22Rv1 (cell line): Measurements from ENCODE around the gene TET3.

Experiments used
- CTCF ChIP-seq: fragments of 450-650 bp; IDR thresholded peaks from 2 replicates; pipeline ENCODE4 v1.5.1; 2017; ENCODE audit warnings: mild to moderate bottlenecking
- ZFX ChIP-seq: fragments of 450-650 bp; IDR thresholded peaks from 2 replicates; pipeline ENCODE4 v1.6.1; 2017; ENCODE audit warnings: antibody characterized with exemption, borderline replicate concordance

DNA sequence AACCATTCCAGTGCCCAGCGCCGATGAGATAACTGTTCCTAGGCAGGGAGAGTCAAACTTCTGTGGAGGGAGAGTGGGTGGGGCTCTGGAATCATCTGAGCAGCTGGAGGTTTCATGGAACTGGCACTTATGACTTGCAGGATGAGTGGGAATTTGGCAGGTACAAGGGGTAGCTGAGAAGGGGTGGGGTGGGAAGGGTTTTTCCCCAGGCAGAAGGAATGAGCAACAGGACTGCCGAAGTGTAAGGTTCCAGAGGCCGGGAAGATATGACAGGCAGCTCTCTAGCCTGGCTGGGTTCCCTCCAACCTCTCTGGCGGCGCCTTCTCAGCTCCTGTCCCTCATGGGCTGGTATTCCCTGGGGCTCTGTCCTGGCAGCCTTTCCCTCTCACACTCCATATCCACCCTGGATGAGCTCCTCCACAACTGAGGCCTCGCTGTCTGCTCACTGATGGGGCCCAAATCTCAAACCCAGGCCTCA lies 2.5 kb upstream of the TET3 start:
- TF ChIP-seq CTCF (no peak), ZFX (no peak)
